Stomach (tissue), 9 donors: Measurements from ENCODE around the gene FIS1. TPM values are rescaled to one million over a fixed set of nuclear protein-coding genes. Genes with fewer than 3 reads are reported as not detected.

Experiments
- DNase-seq, 2 donors: peaks; one replicate each; pipeline versions ENCODE4 v3.0.0 to v3.0.0-alpha.2; 2013 to 2019
- H3K27ac ChIP-seq, 5 donors: fragments of 200-600 bp in 4 of 5; sonication (generic) in 4 of 5; one replicate each; pipeline ENCODE4 v1.5.1; 2013 to 2019; ENCODE audit warnings: mild to moderate bottlenecking in 1 of 5, moderate library complexity in 1 of 5
- H3K27me3 ChIP-seq, 3 donors: fragments of 200-600 bp; sonication (generic); one replicate each; pipeline ENCODE4 v1.5.1; 2017 to 2019; ENCODE audit warnings: mixed run types in 1 of 3
- H3K36me3 ChIP-seq, 4 donors: fragments of 200-600 bp; sonication (generic); 1 replicate in 3 of 4; 2 replicates in 1 of 4; pipeline ENCODE4 v1.5.1; 2016 to 2019
- H3K4me1 ChIP-seq, 4 donors: fragments of 200-600 bp; sonication (generic); one replicate each; pipeline ENCODE4 v1.5.1; 2016 to 2019
- H3K4me3 ChIP-seq, 4 donors: fragments of 200-600 bp; sonication (generic) in 3 of 4; one replicate each; pipeline ENCODE4 v1.5.1; 2016 to 2019; ENCODE audit warnings: mild to moderate bottlenecking in 1 of 4
- H3K9me3 ChIP-seq, 4 donors: fragments of 200-600 bp; sonication (generic); one replicate each; pipeline ENCODE4 v1.5.1; 2016 to 2019
- EP300 ChIP-seq: sonication (generic); formaldehyde crosslinking; IDR thresholded peaks from one replicate; pipeline ENCODE4 v1.6.1; 2017; ENCODE audit warnings: antibody characterized with exemption
- POLR2A ChIP-seq, 4 donors: fragments of 450-650 bp; IDR thresholded peaks; one replicate each; pipeline ENCODE4 v1.6.1; 2016; ENCODE audit warnings: antibody characterized with exemption in 4 of 4, control low read depth in 2 of 4, mild to moderate bottlenecking in 1 of 4, moderate library complexity in 1 of 4
- POLR2AphosphoS5 ChIP-seq, 3 donors: sonication (generic); formaldehyde crosslinking; IDR thresholded peaks; one replicate each; pipeline ENCODE4 v1.6.1; 2016; ENCODE audit warnings: antibody characterized with exemption in 3 of 3
- whole genome bisulfite sequencing, 5 donors: extraction: QIAGEN DNeasy Blood & Tissue Kit in 3 of 5; methylation state at CpG; one replicate each; pipeline versions ENCODE4 v1.1.5 to v1.1.7; 2013 to 2018; 5-methylcytosine and 5-hydroxymethylcytosine counted together
- intact Hi-C: fragments of 100-400 bp; cut with DNase I; formaldehyde crosslinking; loops from one replicate; pipeline ENCODE4 v1.15.1; 2023; ENCODE audit warnings: low total_unique reads
- polyA plus RNA-seq, 3 donors: library from polyadenylated mRNA; stranded (reverse); fragments of 200-250 nt; gene quantifications; one replicate each; pipeline ENCODE4 v1.2.3, GENCODE V29; 2013
- total RNA-seq, 5 donors: library from RNA; depleted of rRNA; stranded (reverse); fragments of >200 nt; gene quantifications; one replicate each; pipeline versions ENCODE4 v1.1.0 to v1.2.3, GENCODE V29; 2014 to 2016
- TF ChIP-seq, protein P1 (sequence below), 7 experiments: fragments of 450-650 bp in 4 of 7; fragments of 200-600 bp in 3 of 7; sonication (generic) in 3 of 7; IDR thresholded peaks; one replicate each; pipeline ENCODE4 v1.5.1; 2016 to 2019; ENCODE audit warnings: antibody characterized with exemption in 7 of 7, control low read depth in 2 of 7, mild to moderate bottlenecking in 1 of 7
- donor health status: healthy with polysubstance abuse.
- donor health status: Bipolar disorder and iron deficiency.
- donor health status: healthy.

Gene FIS1
- total and polyA plus RNA-seq, 8 donors = 72.4 to 329 (median 199) TPM

GRCh38 chr7:101217388-101218235, 27.3 kb downstream of the FIS1 start, which contains the start of the genes PLOD3 and ZNHIT1:
Gene PLOD3, minus strand, starts transcription at chr7:101217581. Its CDS starts 307 bp downstream, at chr7:101217274.
Gene ZNHIT1, plus strand, starts transcription at chr7:101218165. Its CDS starts 31 bp downstream, at chr7:101218196.
- TF ChIP-seq, protein P1, sequence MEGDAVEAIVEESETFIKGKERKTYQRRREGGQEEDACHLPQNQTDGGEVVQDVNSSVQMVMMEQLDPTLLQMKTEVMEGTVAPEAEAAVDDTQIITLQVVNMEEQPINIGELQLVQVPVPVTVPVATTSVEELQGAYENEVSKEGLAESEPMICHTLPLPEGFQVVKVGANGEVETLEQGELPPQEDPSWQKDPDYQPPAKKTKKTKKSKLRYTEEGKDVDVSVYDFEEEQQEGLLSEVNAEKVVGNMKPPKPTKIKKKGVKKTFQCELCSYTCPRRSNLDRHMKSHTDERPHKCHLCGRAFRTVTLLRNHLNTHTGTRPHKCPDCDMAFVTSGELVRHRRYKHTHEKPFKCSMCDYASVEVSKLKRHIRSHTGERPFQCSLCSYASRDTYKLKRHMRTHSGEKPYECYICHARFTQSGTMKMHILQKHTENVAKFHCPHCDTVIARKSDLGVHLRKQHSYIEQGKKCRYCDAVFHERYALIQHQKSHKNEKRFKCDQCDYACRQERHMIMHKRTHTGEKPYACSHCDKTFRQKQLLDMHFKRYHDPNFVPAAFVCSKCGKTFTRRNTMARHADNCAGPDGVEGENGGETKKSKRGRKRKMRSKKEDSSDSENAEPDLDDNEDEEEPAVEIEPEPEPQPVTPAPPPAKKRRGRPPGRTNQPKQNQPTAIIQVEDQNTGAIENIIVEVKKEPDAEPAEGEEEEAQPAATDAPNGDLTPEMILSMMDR (IDR thresholded peaks at IDR 0.05) = peak in 3 of 7 experiments; percentile 15 to 25 (median 15)
- TF ChIP-seq POLR2AphosphoS5 (IDR thresholded peaks at IDR 0.05) (peak; percentile 52 to 87 (median 58)), POLR2A (IDR thresholded peaks at IDR 0.05) (no peak), EP300 (no peak)
- Histone ChIP-seq H3K27ac (peak within 1 kb of the TSS; percentile 92 to 96 (median 94)), H3K36me3 (peaks cover 20 to 47% (median 42%) of the 10 kb centered on the region in 4 donors), H3K27me3 (no peaks in the 10 kb centered on the region), H3K4me3 (peak within 1 kb of the TSS; percentile 78 to 98 (median 82)), H3K9me3 (no peaks in the 10 kb centered on the region), H3K4me1 (peaks cover 29 to 56% (median 45%) of the 10 kb centered on the region in 4 donors)
- intact Hi-C loops = no loop called here
- DNase-seq = peak; percentile 99
- 0 to 1% (median 1%) methylated on average over 47 to 57 of the region's 57 CpGs for WGBS, 5 donors

- 0 to 8% (median 1%) methylated on average over 16 to 34 of the region's 34 CpGs for WGBS, 5 donors
- intact Hi-C loops = no loop called here
- Histone ChIP-seq H3K27me3 (no peaks in the 10 kb centered on the region), H3K9me3 (no peaks in the 10 kb centered on the region), H3K27ac (peak overlapping the region; percentile 92 to 96 (median 94)), H3K4me3 (peak overlapping the region; percentile 78 to 98 (median 82)), H3K36me3 (peaks cover 24 to 47% (median 44%) of the 10 kb centered on the region in 4 donors), H3K4me1 (peaks cover 29 to 56% (median 45%) of the 10 kb centered on the region in 4 donors)
- TF ChIP-seq POLR2A (IDR thresholded peaks at IDR 0.05) (no peak), POLR2AphosphoS5 (IDR thresholded peaks at IDR 0.05) (no peak), EP300 (no peak)
- TF ChIP-seq, protein P1 (IDR thresholded peaks at IDR 0.05) = no peak
- peak in 1 of 2 donors; percentile 55 for DNase-seq
These were observed 28.0 kb downstream of the FIS1 start for GRCh38 chr7:101216860-101217387.

- 62 to 69% (median 65%) methylated on average over 30 to 31 of the region's 31 CpGs for WGBS, 5 donors
- Histone ChIP-seq H3K36me3 (peaks cover 31 to 48% (median 46%) of the 10 kb centered on the region in 4 donors), H3K9me3 (no peaks in the 10 kb centered on the region), H3K4me3 (peak overlapping the region; percentile 78 to 98 (median 82)), H3K4me1 (peaks cover 29 to 53% (median 42%) of the 10 kb centered on the region in 4 donors), H3K27me3 (no peaks in the 10 kb centered on the region), H3K27ac (peak overlapping the region in 4 of 5 donors; percentile 92 to 96 (median 93))
- no peak for TF ChIP-seq POLR2A (IDR thresholded peaks at IDR 0.05)
- TF ChIP-seq, protein P1 (IDR thresholded peaks at IDR 0.05) = no peak
- no peak for TF ChIP-seq EP300
- TF ChIP-seq POLR2AphosphoS5 (IDR thresholded peaks at IDR 0.05) = no peak
- intact Hi-C loops = no loop called here
- no peak for DNase-seq
These were observed 28.7 kb downstream of the FIS1 start for GRCh38 chr7:101216001-101216859.
